PC-9 (cell line): ENCODE data around the gene EDAR.

Source experiments
- EZH2 ChIP-seq: fragments of 200-600 bp; sonication (generic); IDR thresholded peaks from 2 replicates; pipeline ENCODE4 v1.8.0; 2017; ENCODE audit warnings: antibody characterized with exemption, low read depth
- TF ChIP-seq, protein P1 (sequence below): fragments of 200-600 bp; sonication (generic); conservative IDR thresholded peaks from 2 replicates; pipeline ENCODE4 v1.6.1; 2017; ENCODE audit warnings: mixed run types, antibody characterized with exemption, mild to moderate bottlenecking, moderate library complexity

DNA sequence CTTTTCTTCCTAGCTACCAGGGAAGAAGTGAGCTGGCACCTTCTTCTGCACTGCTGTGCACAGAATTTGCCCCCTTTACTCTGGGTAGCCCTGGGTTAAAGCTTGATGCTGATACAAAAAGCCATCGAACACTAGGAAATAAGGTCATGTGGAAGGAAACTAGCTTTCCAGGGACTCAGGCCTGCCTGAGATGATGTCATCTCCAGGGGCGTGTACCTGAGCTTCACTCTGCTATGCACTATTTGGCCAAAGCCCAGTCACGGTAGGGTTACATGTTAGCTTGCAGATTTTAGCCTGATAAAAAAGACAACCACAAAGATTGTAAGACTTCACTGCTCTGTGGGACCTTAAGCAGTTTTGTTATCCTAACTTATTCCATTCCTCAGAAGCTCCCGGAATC is 20.4 kb downstream of the EDAR start:
- TF ChIP-seq, protein P1, sequence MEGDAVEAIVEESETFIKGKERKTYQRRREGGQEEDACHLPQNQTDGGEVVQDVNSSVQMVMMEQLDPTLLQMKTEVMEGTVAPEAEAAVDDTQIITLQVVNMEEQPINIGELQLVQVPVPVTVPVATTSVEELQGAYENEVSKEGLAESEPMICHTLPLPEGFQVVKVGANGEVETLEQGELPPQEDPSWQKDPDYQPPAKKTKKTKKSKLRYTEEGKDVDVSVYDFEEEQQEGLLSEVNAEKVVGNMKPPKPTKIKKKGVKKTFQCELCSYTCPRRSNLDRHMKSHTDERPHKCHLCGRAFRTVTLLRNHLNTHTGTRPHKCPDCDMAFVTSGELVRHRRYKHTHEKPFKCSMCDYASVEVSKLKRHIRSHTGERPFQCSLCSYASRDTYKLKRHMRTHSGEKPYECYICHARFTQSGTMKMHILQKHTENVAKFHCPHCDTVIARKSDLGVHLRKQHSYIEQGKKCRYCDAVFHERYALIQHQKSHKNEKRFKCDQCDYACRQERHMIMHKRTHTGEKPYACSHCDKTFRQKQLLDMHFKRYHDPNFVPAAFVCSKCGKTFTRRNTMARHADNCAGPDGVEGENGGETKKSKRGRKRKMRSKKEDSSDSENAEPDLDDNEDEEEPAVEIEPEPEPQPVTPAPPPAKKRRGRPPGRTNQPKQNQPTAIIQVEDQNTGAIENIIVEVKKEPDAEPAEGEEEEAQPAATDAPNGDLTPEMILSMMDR: no peak
- TF ChIP-seq EZH2: no peak
